SJSA1 (cell line): ENCODE measurements around the gene TOLLIP. TPM values are rescaled to one million over a fixed set of nuclear protein-coding genes. Genes with fewer than 3 reads are reported as not detected.
"Not testable (repeated sequence)": the region's sequence is repeated elsewhere in the genome, so short reads cannot be mapped to it uniquely, and the experiment has no call there.

ENCODE experiments used
- DNase-seq, 2 experiments: peaks; one replicate each; pipeline ENCODE4 v3.0.0-alpha.2; 2015 to 2020; ENCODE audit warnings: low spot score in 2 of 2, low read depth in 1 of 2
- H3K27ac ChIP-seq: fragments of 250-450 bp; sonication (Bioruptor Pico); 2 replicates; pipeline ENCODE4 v1.5.1; 2020; ENCODE audit warnings: mild to moderate bottlenecking, moderate library complexity
- H3K27me3 ChIP-seq: fragments of 250-450 bp; sonication (Bioruptor Pico); replicated peaks from 2 replicates; pipeline ENCODE4 v1.5.1; 2020; ENCODE audit warnings: mild to moderate bottlenecking, moderate library complexity
- H3K36me3 ChIP-seq: fragments of 250-450 bp; sonication (Bioruptor Pico); 2 replicates; pipeline ENCODE4 v1.5.1; 2020; ENCODE audit warnings: mild to moderate bottlenecking
- H3K4me1 ChIP-seq: fragments of 250-450 bp; sonication (Bioruptor Pico); replicated peaks from 2 replicates; pipeline ENCODE4 v1.6.1; 2021; ENCODE audit warnings: mild to moderate bottlenecking
- H3K4me3 ChIP-seq: fragments of 250-450 bp; sonication (Bioruptor Pico); 2 replicates; pipeline ENCODE4 v1.5.1; 2020; ENCODE audit warnings: mild to moderate bottlenecking
- H3K9me3 ChIP-seq: fragments of 250-450 bp; sonication (Bioruptor Pico); replicated peaks from 2 replicates; pipeline ENCODE4 v1.5.1; 2020; ENCODE audit warnings: mild to moderate bottlenecking
- total RNA-seq: library from RNA; depleted of rRNA; stranded (reverse); fragments of >200 nt; shearing (Covaris generic); gene quantifications from 2 replicates; pipeline ENCODE4 v1.2.3, GENCODE V29; 2014

Gene TOLLIP
- total RNA-seq, 1 experiment from 2014 or later: 18.8 TPM

GRCh38 chr11:1271406-1271805, 38.0 kb downstream of the TOLLIP start:
- no peaks in the 10 kb centered on the region for H3K9me3 ChIP-seq
- no peak overlapping the region for H3K27ac ChIP-seq
- H3K4me3 ChIP-seq: no peak overlapping the region
- no peaks in the 10 kb centered on the region for H3K27me3 ChIP-seq
- H3K36me3 ChIP-seq: no peaks in the 10 kb centered on the region
- no peaks in the 10 kb centered on the region for H3K4me1 ChIP-seq
- DNase-seq: no peak

GRCh38 chr11:1271002-1271401, 38.4 kb downstream of the TOLLIP start:
- DNase-seq: no peak
- H3K4me3 ChIP-seq: no peak overlapping the region
- H3K27me3 ChIP-seq: no peaks in the 10 kb centered on the region
- H3K4me1 ChIP-seq: no peaks in the 10 kb centered on the region
- no peaks in the 10 kb centered on the region for H3K9me3 ChIP-seq
- no peak overlapping the region for H3K27ac ChIP-seq
- no peaks in the 10 kb centered on the region for H3K36me3 ChIP-seq

- no peaks in the 10 kb centered on the region for H3K36me3 ChIP-seq
- H3K27ac ChIP-seq: no peak overlapping the region
- H3K9me3 ChIP-seq: no peaks in the 10 kb centered on the region
- H3K27me3 ChIP-seq: no peaks in the 10 kb centered on the region
- H3K4me3 ChIP-seq: no peak overlapping the region
- no peaks in the 10 kb centered on the region for H3K4me1 ChIP-seq
- no peak for DNase-seq
Observed at GRCh38 chr11:1270476-1270875, 39.0 kb downstream of the TOLLIP start.

- Histone ChIP-seq H3K9me3 (no peaks in the 10 kb centered on the region), H3K27me3 (no peaks in the 10 kb centered on the region), H3K36me3 (no peaks in the 10 kb centered on the region), H3K27ac (no peak overlapping the region), H3K4me1 (no peaks in the 10 kb centered on the region), H3K4me3 (no peak overlapping the region)
- no peak for DNase-seq
Observed at GRCh38 chr11:1269957-1270356, 39.5 kb downstream of the TOLLIP start.

GRCh38 chr11:1267441-1268100, 41.9 kb downstream of the TOLLIP start:
- no peaks in the 10 kb centered on the region for H3K9me3 ChIP-seq
- no peaks in the 10 kb centered on the region for H3K27me3 ChIP-seq
- H3K27ac ChIP-seq: no peak overlapping the region
- peaks cover 5% of the 10 kb centered on the region for H3K4me1 ChIP-seq
- H3K4me3 ChIP-seq: no peak overlapping the region
- DNase-seq: no peak
- H3K36me3 ChIP-seq: no peaks in the 10 kb centered on the region

GRCh38 chr11:1266976-1267375, 42.5 kb downstream of the TOLLIP start:
- H3K27me3 ChIP-seq, H3K9me3 ChIP-seq, H3K36me3 ChIP-seq, H3K4me3 ChIP-seq, H3K27ac ChIP-seq, DNase-seq: not testable (repeated sequence)
- peaks cover 11% of the 10 kb centered on the region for H3K4me1 ChIP-seq

GRCh38 chr11:1265480-1265879, 44.0 kb downstream of the TOLLIP start:
- peaks cover 11% of the 10 kb centered on the region for H3K4me1 ChIP-seq
- H3K9me3 ChIP-seq, H3K4me3 ChIP-seq, H3K36me3 ChIP-seq, DNase-seq, H3K27ac ChIP-seq, H3K27me3 ChIP-seq: not testable (repeated sequence)

- not testable (repeated sequence) for DNase-seq, H3K27me3 ChIP-seq, H3K9me3 ChIP-seq, H3K36me3 ChIP-seq, H3K27ac ChIP-seq, H3K4me3 ChIP-seq
- peaks cover 11% of the 10 kb centered on the region for H3K4me1 ChIP-seq
Observed at GRCh38 chr11:1264444-1264843, 45.0 kb downstream of the TOLLIP start.

- H3K4me1 ChIP-seq: peaks cover 11% of the 10 kb centered on the region
- H3K9me3 ChIP-seq: no peaks in the 10 kb centered on the region
- no peak for DNase-seq
- no peaks in the 10 kb centered on the region for H3K27me3 ChIP-seq
- H3K36me3 ChIP-seq: no peaks in the 10 kb centered on the region
- H3K27ac ChIP-seq: no peak overlapping the region
- H3K4me3 ChIP-seq: no peak overlapping the region
Observed at GRCh38 chr11:1263010-1263409, 46.4 kb downstream of the TOLLIP start.

- Histone ChIP-seq H3K4me1 (peaks cover 11% of the 10 kb centered on the region), H3K4me3 (peak overlapping the region; percentile 23), H3K27me3 (no peaks in the 10 kb centered on the region), H3K9me3 (no peaks in the 10 kb centered on the region), H3K27ac (no peak overlapping the region), H3K36me3 (no peaks in the 10 kb centered on the region)
- peak; percentile 53 to 83 for DNase-seq
Observed at GRCh38 chr11:1262172-1263006, 47.0 kb downstream of the TOLLIP start.

- Histone ChIP-seq H3K36me3 (no peaks in the 10 kb centered on the region), H3K9me3 (no peaks in the 10 kb centered on the region), H3K4me1 (peaks cover 11% of the 10 kb centered on the region), H3K4me3 (no peak overlapping the region), H3K27ac (no peak overlapping the region), H3K27me3 (no peaks in the 10 kb centered on the region)
- no peak for DNase-seq
Observed at GRCh38 chr11:1261241-1262071, 48.0 kb downstream of the TOLLIP start.

- no peak for DNase-seq
- Histone ChIP-seq H3K27me3 (no peaks in the 10 kb centered on the region), H3K27ac (no peak overlapping the region), H3K9me3 (no peaks in the 10 kb centered on the region), H3K36me3 (no peaks in the 10 kb centered on the region), H3K4me3 (no peak overlapping the region), H3K4me1 (peaks cover 11% of the 10 kb centered on the region)
Observed at GRCh38 chr11:1260620-1261019, 48.8 kb downstream of the TOLLIP start.

- H3K36me3 ChIP-seq: no peaks in the 10 kb centered on the region
- H3K9me3 ChIP-seq: no peaks in the 10 kb centered on the region
- H3K4me3 ChIP-seq: no peak overlapping the region
- DNase-seq: no peak
- H3K27ac ChIP-seq: no peak overlapping the region
- H3K27me3 ChIP-seq: no peaks in the 10 kb centered on the region
- peaks cover 11% of the 10 kb centered on the region for H3K4me1 ChIP-seq
Observed at GRCh38 chr11:1260023-1260501, 49.4 kb downstream of the TOLLIP start.

GRCh38 chr11:1259561-1259960, 49.9 kb downstream of the TOLLIP start:
- H3K9me3 ChIP-seq: no peaks in the 10 kb centered on the region

More at GRCh38 chr11:1259561-1259960, 49.9 kb downstream of the TOLLIP start:
- Histone ChIP-seq H3K27me3 (no peaks in the 10 kb centered on the region), H3K4me3 (no peak overlapping the region), H3K27ac (no peak overlapping the region), H3K36me3 (no peaks in the 10 kb centered on the region), H3K4me1 (peaks cover 11% of the 10 kb centered on the region)
- DNase-seq: no peak
